Mucosa of rectum (tissue), 2 donors: ENCODE results near the gene NTN5.

ENCODE experiments used
- H3K27ac ChIP-seq, 2 donors: one replicate each; pipeline ENCODE4 v1.7.0; 2013; ENCODE audit warnings: inconsistent platforms in 2 of 2, low read depth in 2 of 2, low read length in 2 of 2
- H3K27me3 ChIP-seq, 2 donors: one replicate each; pipeline ENCODE4 v1.7.0; 2013; ENCODE audit warnings: low read length in 2 of 2; ENCODE audit not compliant: control insufficient read depth in 2 of 2, insufficient read depth in 2 of 2
- H3K36me3 ChIP-seq, 2 donors: one replicate each; pipeline ENCODE4 v1.7.0; 2013; ENCODE audit warnings: low read length in 2 of 2; ENCODE audit not compliant: control insufficient read depth in 2 of 2, insufficient read depth in 2 of 2
- H3K4me1 ChIP-seq, 2 donors: one replicate each; pipeline ENCODE4 v1.7.0; 2013; ENCODE audit warnings: low read length in 2 of 2, mild to moderate bottlenecking in 1 of 2; ENCODE audit not compliant: control insufficient read depth in 2 of 2, insufficient read depth in 2 of 2
- H3K4me3 ChIP-seq, 2 donors: one replicate each; pipeline ENCODE4 v1.7.0; 2013; ENCODE audit warnings: low read length in 2 of 2
- H3K9ac ChIP-seq, 2 donors: one replicate each; pipeline ENCODE4 v1.7.0; 2013; ENCODE audit warnings: low read length in 2 of 2, low read depth in 1 of 2, mild to moderate bottlenecking in 1 of 2
- H3K9me3 ChIP-seq, 2 donors: one replicate each; pipeline ENCODE4 v1.7.0; 2013; ENCODE audit warnings: low read length in 2 of 2; ENCODE audit not compliant: control insufficient read depth in 2 of 2
- donor health status: healthy.
- donor health status: Normal muscosa, but diverticular disease.

Gene NTN5

DNA sequence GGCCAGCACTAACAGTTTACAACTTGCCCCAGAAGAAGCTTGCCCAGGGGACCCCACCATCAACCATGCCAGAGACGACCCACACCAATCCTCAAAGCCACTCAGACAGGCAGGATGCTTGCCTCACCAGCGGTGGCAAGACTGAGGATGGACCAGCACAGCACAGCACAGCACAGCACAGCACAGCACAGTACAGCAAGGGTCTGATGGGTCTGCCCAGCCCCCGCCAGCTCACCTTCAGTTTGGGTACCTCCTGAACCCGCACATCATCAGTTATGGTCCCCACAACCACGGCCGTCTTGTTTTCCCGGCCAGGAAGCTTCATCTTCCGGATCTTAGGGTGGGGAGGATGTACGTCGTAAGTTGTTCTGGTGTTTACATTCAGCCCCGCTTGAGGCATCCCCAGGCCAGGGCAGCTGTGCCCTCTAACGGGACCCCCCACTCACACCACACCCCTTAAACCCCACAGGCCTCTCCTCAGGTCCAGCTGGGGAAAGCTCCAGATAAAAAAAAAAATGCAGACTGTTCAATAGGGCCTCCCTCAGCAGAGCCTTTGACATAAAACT, 56.2 kb downstream of the NTN5 start:
- Histone ChIP-seq H3K36me3 (peaks cover 25 to 29% of the 10 kb centered on the region in 2 donors), H3K4me3 (peak overlapping the region in 1 of 2 donors; percentile 90), H3K9me3 (no peaks in the 10 kb centered on the region), H3K4me1 (peaks cover 50 to 53% of the 10 kb centered on the region in 2 donors), H3K9ac (peak overlapping the region; percentile 38 to 99), H3K27ac (peak overlapping the region; percentile 95 to 97), H3K27me3 (no peaks in the 10 kb centered on the region)

DNA sequence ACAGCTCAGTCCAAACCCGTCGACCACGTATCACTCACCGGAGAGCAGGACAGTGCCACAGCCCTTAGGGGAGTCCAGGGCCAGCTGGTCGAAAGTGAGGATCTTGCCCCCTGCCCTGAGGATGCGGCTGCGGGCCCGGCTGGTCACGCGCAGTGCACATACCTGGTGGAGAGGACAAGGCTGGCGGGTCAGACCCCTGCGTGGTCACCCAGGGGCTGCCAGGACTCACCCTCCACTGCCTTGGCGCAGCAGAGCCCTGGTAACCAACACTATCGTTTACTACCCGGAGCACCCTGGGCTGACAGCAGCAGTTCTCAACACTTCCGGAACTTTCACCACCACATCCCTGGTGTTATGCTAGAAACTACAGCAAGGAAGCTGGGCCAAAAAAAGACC, 56.8 kb downstream of the NTN5 start:
- H3K36me3 ChIP-seq, result peaks cover 25 to 29% of the 10 kb centered on the region in 2 donors
- H3K27me3 ChIP-seq, result no peaks in the 10 kb centered on the region
- H3K9me3 ChIP-seq, result no peaks in the 10 kb centered on the region
- peaks cover 50 to 53% of the 10 kb centered on the region in 2 donors for H3K4me1 ChIP-seq
- peak overlapping the region in 1 of 2 donors; percentile 9 for H3K4me3 ChIP-seq
- peak overlapping the region; percentile 95 to 97 for H3K27ac ChIP-seq
- H3K9ac ChIP-seq, result peak overlapping the region; percentile 38 to 99

DNA sequence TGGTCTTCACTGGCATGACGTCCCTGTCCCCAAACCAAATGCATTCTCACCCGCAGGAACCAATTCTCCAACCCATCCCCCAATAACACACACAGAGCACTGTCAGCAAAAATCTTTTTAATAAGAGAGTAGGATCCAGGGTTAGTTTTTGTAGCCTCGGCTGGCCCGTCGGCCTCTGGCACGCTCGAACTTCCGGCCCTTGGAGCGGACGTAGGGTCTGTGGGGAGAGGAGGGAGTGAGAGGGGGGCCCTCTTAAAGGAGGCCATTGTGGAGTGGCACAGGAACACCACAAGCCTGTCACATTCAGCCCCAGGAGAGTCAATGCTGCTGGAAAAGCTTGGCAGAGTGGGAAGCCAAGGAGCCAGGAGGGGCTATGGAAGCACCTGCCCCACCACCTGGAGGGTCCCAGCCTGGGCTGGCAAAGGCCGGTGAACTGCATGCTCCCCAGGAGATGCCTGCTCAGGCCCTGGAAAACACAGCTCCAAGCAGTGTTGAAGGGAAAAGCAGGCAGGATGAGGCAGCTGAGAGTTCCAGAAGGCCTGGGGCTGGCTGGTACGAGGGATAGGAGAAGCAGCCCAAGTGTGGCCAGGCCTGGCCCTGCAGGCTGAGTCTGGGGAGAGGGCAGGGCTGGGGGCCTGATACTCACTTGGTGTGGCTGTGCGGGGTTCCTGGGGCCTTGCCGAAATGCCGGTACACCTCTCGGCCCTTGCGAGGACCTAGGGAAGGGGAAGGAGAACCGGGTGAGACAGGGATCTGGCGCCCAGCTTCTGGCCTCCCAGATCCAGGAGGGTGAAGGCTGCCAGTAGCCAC, 57.4 kb downstream of the NTN5 start:
- Histone ChIP-seq H3K4me1 (peaks cover 50 to 53% of the 10 kb centered on the region in 2 donors), H3K9me3 (no peaks in the 10 kb centered on the region), H3K9ac (peak overlapping the region; percentile 77 to 99), H3K4me3 (peak overlapping the region in 1 of 2 donors; percentile 41), H3K36me3 (peaks cover 27 to 34% of the 10 kb centered on the region in 2 donors), H3K27ac (peak overlapping the region; percentile 95 to 97), H3K27me3 (no peaks in the 10 kb centered on the region)

DNA sequence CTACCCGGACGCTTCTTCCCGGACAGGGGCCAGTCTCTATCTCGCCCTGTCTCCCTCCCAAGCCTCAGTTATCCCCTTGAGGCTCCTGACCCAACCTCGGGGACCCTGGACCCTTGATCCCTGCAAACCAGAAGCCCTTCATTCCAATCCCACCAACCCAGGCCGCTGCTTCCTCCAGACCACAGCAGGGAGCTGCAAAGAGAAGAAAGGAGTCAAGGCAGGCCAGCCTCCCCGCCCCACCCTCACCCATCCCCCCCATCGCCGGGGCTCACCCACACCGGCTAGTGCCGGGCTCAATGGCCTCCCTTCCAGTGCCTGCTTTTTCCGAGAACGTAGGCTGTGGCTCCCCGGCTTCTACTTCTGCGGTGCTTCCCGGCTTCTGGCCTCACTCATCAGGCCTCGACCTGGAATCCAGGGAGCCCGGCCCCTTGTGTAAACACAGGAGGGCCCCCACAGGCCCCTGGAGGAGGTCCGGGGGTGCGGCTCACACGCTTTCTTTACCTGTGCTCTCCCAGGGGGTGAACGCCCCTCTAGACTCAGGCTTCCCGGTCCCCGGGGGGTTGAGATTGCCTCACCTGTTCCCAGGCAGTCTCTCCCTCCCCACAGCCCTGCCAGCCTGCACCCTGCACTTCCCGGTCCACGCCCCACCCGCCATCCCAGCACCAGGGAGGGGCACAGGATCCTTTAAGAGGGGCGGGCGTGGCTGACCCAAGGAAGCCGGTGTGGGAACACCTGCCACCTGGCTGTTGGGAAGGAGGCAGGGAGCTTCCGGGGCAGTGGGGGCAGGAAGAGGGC, 58.2 kb downstream of the NTN5 start, which contains the start of gene FAM83E:
Gene FAM83E, minus strand, starts transcription at position 641 of the 795 bp plus-strand sequence. CDS start 1,704 bp downstream, outside the sequence.
- peaks cover 28 to 36% of the 10 kb centered on the region in 2 donors for H3K36me3 ChIP-seq
- peak within 1 kb of the TSS; percentile 95 to 99 for H3K9ac ChIP-seq
- peak within 1 kb of the TSS; percentile 95 to 97 for H3K27ac ChIP-seq
- H3K27me3 ChIP-seq, result no peaks in the 10 kb centered on the region
- peaks cover 48 to 50% of the 10 kb centered on the region in 2 donors for H3K4me1 ChIP-seq
- no peaks in the 10 kb centered on the region for H3K9me3 ChIP-seq
- H3K4me3 ChIP-seq, result peak within 1 kb of the TSS; percentile 71 to 81

DNA sequence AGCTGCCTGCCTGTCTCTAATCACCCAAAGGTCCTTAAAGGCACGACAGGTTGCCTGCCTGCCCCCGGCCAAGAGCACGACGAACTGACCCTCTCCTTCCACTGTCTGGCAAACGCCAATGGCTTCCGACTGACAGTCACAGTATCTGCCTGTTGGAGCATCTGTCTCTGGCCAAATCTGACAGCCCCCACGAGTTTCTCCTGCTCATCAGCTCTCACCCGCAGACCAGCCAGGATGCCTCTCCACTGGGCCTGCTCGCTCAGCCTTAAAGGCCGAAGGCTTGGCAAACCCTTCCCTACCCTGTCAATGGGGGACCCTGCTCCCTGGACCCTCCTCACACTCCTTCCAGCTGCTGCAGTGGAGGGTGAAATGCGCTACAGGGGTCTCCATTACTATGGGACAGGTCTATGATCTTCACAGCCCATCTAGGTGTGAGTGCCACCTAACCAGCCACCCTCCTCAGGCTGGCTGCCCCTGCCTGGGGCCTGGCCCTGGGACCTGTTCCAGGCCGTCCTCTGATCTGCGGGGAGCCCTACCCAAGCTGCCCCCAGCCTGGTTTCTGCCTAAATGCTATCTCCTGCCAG, 58.9 kb downstream of the NTN5 start:
- H3K4me3 ChIP-seq, result peak overlapping the region; percentile 71 to 81
- peak overlapping the region; percentile 95 to 99 for H3K9ac ChIP-seq
- no peaks in the 10 kb centered on the region for H3K9me3 ChIP-seq
- peaks cover 46 to 47% of the 10 kb centered on the region in 2 donors for H3K4me1 ChIP-seq
- peak overlapping the region; percentile 95 to 97 for H3K27ac ChIP-seq
- no peaks in the 10 kb centered on the region for H3K27me3 ChIP-seq
- H3K36me3 ChIP-seq, result peaks cover 28 to 36% of the 10 kb centered on the region in 2 donors

DNA sequence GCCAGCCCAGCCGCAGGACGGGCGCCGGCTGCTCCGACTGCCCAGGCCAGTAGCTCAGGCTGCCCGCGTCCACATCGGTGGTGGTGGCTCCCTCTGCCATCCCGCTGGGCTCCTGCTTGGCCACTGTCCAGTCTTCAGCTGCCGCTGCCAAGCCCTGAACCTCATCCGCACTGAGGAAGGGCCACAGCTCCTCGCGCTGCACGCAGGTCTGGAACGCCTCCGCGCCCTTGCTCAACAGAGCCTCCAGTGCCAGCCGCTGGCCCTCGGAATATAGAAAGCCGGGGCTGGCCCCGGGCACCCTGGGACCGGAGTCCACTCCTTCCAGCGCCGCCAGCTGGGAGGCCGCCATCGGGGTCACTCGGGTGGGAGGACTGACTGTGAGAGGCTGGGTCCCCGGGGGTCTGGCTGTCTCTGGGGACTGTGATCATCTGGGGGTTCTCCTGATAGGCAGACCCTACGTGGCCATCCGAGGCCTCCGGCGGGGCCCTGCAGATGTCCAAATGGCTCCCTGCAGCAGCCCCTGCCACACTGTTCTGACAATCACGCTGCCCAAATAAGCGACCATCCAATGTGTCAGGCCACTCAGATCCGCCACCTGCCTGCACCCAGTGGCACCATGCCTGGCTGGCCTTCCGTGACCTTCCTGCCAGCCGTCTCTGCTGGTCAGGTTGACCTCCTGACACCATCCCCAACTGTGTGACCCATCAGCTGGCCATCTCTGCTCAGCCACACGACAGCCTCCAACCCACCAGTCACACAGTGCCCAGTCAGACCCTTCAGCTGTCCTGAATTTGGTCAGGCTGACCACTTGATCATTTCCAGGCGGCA, 59.6 kb downstream of the NTN5 start:
- Histone ChIP-seq H3K9me3 (no peaks in the 10 kb centered on the region), H3K4me3 (peak overlapping the region; percentile 71 to 81), H3K9ac (peak overlapping the region; percentile 95 to 99), H3K36me3 (peaks cover 28 to 36% of the 10 kb centered on the region in 2 donors), H3K27me3 (no peaks in the 10 kb centered on the region), H3K4me1 (peaks cover 46 to 47% of the 10 kb centered on the region in 2 donors), H3K27ac (peak overlapping the region; percentile 95 to 97)

DNA sequence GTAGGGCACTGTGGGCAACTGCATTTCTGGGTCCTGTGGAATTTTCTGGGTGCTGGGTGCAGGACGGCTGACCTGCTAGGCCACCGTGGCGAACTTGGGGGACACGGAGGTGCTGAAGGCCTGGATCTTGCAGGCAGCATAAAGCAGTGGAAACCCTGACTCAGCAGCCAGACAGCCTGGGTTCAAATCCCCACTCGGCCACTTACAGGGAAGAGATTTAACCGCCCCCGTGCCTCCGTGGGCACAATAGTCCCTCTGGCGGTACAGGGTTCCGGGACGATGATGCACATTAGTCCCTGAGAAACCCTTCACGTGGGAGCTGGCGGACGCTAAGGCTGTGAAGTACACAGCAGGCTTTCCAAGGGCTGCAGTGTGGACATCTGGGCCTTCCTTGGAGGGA, 60.9 kb downstream of the NTN5 start:
- no peak overlapping the region for H3K4me3 ChIP-seq
- peaks cover 24 to 29% of the 10 kb centered on the region in 2 donors for H3K36me3 ChIP-seq
- peaks cover 32 to 33% of the 10 kb centered on the region in 2 donors for H3K4me1 ChIP-seq
- H3K9ac ChIP-seq, result no peak overlapping the region
- no peaks in the 10 kb centered on the region for H3K27me3 ChIP-seq
- no peaks in the 10 kb centered on the region for H3K9me3 ChIP-seq
- H3K27ac ChIP-seq, result no peak overlapping the region
